ENCODE measurements around the gene PREX1. TPM values are rescaled to one million over a fixed set of nuclear protein-coding genes. Genes with fewer than 3 reads are reported as not detected.

PREX1 gene
- total RNA-seq, 1 donor from 2014 or later: 11.2 TPM

DNA sequence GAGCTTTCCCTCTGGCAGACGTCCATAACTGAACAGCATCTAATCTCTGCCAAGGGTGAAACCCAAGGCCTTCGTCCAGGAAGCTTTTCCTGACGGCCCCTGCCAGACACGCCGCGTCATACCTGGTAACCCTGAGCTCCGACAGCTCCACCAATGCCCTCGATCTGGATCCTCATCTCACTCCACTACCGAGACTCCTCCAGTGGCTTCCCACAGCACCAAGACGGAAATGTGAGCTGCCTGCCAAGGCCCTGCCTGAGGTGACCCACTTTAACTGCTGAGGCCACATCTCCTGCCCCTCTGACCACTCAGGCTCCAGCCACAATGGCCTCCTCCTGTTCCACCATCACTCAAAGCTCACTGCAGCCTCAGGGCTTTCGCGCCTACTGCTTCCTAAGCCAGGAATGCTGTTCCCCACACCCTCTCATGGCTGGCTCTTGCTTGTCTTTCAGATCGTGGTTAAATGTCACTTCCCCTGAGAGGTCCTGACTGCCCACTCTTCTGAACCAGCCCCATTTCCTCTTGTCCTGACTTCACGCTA, 143.2 kb downstream of the PREX1 start:
- Histone ChIP-seq H3K27ac (replicated peaks) (no peak overlapping the region), H3K9me3 (replicated peaks) (no peaks in the 10 kb centered on the region), H3K4me3 (no peak overlapping the region), H3K4me1 (peaks cover 64% of the 10 kb centered on the region), H3K27me3 (ENCODE audit: low read depth) (no peaks in the 10 kb centered on the region), H3K36me3 (peaks cover 5% of the 10 kb centered on the region)
- TF ChIP-seq, protein P1, sequence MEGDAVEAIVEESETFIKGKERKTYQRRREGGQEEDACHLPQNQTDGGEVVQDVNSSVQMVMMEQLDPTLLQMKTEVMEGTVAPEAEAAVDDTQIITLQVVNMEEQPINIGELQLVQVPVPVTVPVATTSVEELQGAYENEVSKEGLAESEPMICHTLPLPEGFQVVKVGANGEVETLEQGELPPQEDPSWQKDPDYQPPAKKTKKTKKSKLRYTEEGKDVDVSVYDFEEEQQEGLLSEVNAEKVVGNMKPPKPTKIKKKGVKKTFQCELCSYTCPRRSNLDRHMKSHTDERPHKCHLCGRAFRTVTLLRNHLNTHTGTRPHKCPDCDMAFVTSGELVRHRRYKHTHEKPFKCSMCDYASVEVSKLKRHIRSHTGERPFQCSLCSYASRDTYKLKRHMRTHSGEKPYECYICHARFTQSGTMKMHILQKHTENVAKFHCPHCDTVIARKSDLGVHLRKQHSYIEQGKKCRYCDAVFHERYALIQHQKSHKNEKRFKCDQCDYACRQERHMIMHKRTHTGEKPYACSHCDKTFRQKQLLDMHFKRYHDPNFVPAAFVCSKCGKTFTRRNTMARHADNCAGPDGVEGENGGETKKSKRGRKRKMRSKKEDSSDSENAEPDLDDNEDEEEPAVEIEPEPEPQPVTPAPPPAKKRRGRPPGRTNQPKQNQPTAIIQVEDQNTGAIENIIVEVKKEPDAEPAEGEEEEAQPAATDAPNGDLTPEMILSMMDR (IDR thresholded peaks at IDR 0.05; ENCODE audit: borderline replicate concordance): no peak
- intact Hi-C loops (cut with micrococcal nuclease): loop anchor here (5.0 kb wide), 1 partner anchor 53 kb away; no protein-coding TSS in a partner anchor
- no peak for DNase-seq

DNA sequence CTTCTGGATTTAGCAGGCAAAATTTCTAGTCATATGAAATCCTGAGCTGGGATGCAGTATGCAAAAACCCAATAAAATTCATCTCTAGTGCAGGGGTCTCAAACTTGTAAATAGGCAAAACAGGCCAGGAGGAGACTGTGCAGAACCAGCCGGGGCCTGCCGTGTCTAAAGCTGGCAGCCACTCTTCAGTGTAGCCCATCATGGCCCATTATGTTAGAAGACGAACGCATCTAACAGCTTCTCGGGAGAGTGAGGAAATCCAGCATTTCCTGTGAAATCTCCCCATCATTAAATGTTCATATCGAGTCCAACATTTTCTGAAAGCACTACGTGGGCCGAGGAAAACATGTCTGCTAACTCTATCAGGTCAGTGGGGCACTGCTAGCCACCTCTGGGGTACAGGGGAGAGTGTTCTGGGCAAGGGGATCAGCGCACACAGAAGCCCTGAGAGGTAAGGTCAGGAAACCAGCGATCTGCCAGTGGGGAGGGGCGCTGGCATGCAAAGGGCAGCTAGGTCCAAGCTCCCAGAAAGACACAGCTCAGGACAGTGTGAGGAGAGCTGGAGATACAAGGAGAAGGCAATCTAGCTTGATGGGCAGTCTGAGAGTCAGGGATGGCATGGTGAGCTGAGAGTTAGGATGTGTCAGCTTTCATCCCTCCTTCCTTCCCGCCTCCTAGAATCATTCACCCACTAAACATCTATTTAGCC, 144.2 kb downstream of the PREX1 start:
- TF ChIP-seq, protein P1 (IDR thresholded peaks at IDR 0.05; ENCODE audit: borderline replicate concordance): no peak
- Histone ChIP-seq H3K27ac (replicated peaks) (peak overlapping the region; percentile 82), H3K27me3 (ENCODE audit: low read depth) (no peaks in the 10 kb centered on the region), H3K36me3 (peaks cover 12% of the 10 kb centered on the region), H3K4me3 (no peak overlapping the region), H3K4me1 (peaks cover 64% of the 10 kb centered on the region), H3K9me3 (replicated peaks) (no peaks in the 10 kb centered on the region)
- intact Hi-C loops (cut with micrococcal nuclease): no loop called here
- DNase-seq: no peak

GRCh38 chr20:48682529-48683363, 145.1 kb downstream of the PREX1 start:
- Histone ChIP-seq H3K4me1 (peaks cover 66% of the 10 kb centered on the region), H3K27ac (replicated peaks) (peak overlapping the region; percentile 82), H3K9me3 (replicated peaks) (no peaks in the 10 kb centered on the region), H3K36me3 (peaks cover 12% of the 10 kb centered on the region), H3K27me3 (ENCODE audit: low read depth) (no peaks in the 10 kb centered on the region), H3K4me3 (peak overlapping the region; percentile 39)
- DNase-seq: peak; percentile 89
- TF ChIP-seq, protein P1 (IDR thresholded peaks at IDR 0.05; ENCODE audit: borderline replicate concordance): no peak
- intact Hi-C loops (cut with micrococcal nuclease): no loop called here

DNA sequence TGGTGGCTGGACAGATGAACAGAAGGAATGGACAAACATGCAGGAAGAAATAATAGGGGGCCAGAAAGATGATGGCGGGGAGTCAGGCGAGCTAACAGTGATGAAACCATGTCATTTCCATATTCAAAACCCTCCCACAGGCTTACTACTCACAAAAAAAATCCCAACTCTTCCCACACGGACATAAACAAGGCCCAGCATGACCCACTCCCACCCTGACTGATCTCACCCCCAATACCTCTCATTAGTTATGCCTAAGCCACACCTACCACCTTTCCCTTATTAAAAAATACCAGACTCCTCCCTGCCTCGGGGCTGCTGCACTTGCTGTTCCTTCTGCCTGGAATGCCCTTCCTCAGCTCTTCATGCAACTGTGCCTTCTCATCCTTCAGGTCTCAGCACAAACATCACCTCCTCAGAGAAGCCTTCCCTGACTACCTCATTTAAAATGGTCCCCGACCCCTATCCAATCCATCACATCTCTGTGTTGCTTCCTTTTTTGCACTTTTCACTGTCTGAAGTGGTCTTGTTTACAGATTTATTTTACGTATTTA, 145.8 kb downstream of the PREX1 start:
- H3K27ac ChIP-seq (replicated peaks): peak overlapping the region; percentile 82
- H3K36me3 ChIP-seq: peaks cover 13% of the 10 kb centered on the region
- TF ChIP-seq, protein P1 (IDR thresholded peaks at IDR 0.05; ENCODE audit: borderline replicate concordance): no peak
- H3K27me3 ChIP-seq (ENCODE audit: low read depth): no peaks in the 10 kb centered on the region
- intact Hi-C loops (cut with micrococcal nuclease): no loop called here
- no peaks in the 10 kb centered on the region for H3K9me3 ChIP-seq (replicated peaks)
- DNase-seq: no peak
- peaks cover 62% of the 10 kb centered on the region for H3K4me1 ChIP-seq
- peak overlapping the region; percentile 39 for H3K4me3 ChIP-seq

DNA sequence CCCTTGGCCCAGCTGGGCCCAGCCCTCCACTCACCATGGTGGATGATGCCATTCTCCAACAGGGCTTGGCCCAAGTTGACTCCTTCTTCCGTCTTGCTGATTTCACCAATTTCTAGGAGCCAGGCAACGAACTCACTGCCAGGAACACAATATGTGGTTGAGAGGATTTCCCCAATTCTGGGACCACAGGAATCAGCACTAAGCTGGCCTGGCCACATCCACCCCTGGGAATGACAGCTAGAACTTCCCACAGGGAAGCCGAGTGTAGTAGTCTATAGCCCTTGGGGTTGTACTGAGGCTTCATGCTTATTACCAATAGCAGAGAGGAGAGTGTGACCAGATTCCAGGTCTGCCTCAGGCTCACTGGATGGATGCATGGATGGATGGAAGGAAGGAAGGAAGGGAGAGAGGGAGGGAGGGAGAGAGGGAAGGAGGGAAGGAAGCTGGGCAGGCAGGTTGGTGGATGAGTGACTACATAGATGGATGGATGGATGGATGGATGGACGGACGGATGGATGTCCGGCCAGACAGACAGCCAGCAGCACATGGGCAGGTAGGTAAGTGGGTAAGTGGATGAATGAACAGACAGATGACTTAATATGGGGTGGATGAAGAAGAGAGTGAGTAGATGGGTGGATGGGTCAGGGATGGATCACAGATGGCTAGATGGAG, 146.5 kb downstream of the PREX1 start:
- H3K27ac ChIP-seq (replicated peaks): no peak overlapping the region
- no peaks in the 10 kb centered on the region for H3K9me3 ChIP-seq (replicated peaks)
- H3K4me3 ChIP-seq: no peak overlapping the region
- no peak for DNase-seq
- H3K4me1 ChIP-seq: peaks cover 56% of the 10 kb centered on the region
- intact Hi-C loops (cut with micrococcal nuclease): no loop called here
- TF ChIP-seq, protein P1 (IDR thresholded peaks at IDR 0.05; ENCODE audit: borderline replicate concordance): no peak
- H3K36me3 ChIP-seq: peaks cover 20% of the 10 kb centered on the region
- no peaks in the 10 kb centered on the region for H3K27me3 ChIP-seq (ENCODE audit: low read depth)
